IMR-90 (cell line): ENCODE results near the gene RNF4. TPM values are rescaled to one million over a fixed set of nuclear protein-coding genes. Genes with fewer than 3 reads are reported as not detected.

Experiments used
- ATAC-seq: fragments of 200-7000 bp; cut with Tn5 transposase; 2 replicates; pipeline ENCODE4 v1.9.1; 2020; ENCODE audit warnings: low read depth, mild to moderate bottlenecking, moderate library complexity
- BruUV-seq: library from RNA; stranded (reverse); fragments of 400-500 nt; replicated peaks from 2 replicates; lab custom pipeline; 2021; lab: Mats Ljungman, UMichigan
- CTCF ChIA-PET: fragments of 300-600 bp; formaldehyde crosslinking; extraction: SDS; loops from one replicate; lab custom pipeline; 2021; ENCODE audit warnings: antibody characterized with exemption; lab: Yijun Ruan, JAX
- POLR2A ChIA-PET: fragments of 300-600 bp; sonication (Branson Sonifier 250); formaldehyde crosslinking; loops from one replicate; lab custom pipeline; 2022; ENCODE audit warnings: antibody characterized with exemption; ENCODE audit not compliant: unreplicated experiment; lab: Charles Lee
- DNase-seq: peaks from one replicate; pipeline ENCODE4 v3.0.0; 2013
- H2AFZ ChIP-seq: replicated peaks from 2 replicates; pipeline ENCODE3; 2013; ENCODE audit warnings: low read length, mild to moderate bottlenecking; ENCODE audit not compliant: poor library complexity
- H2AK5ac ChIP-seq: 2 replicates; pipeline ENCODE4 v1.6.1; 2013; ENCODE audit warnings: low read depth, low read length, inconsistent platforms
- H2AK9ac ChIP-seq: replicated peaks from 2 replicates; pipeline ENCODE3; 2013; ENCODE audit warnings: mild to moderate bottlenecking, low read depth, low read length, moderate library complexity; ENCODE audit not compliant: poor library complexity
- H2BK120ac ChIP-seq: 2 replicates; pipeline ENCODE4 v1.6.1; 2013; ENCODE audit warnings: low read depth, low read length, inconsistent platforms
- H2BK15ac ChIP-seq: 3 replicates; pipeline ENCODE4 v1.6.1; 2013; ENCODE audit warnings: low read depth, low read length, inconsistent platforms
- H2BK20ac ChIP-seq: 2 replicates; pipeline ENCODE4 v1.6.1; 2013; ENCODE audit warnings: low read depth, mild to moderate bottlenecking, inconsistent platforms, low read length, moderate library complexity
- H2BK5ac ChIP-seq: 2 replicates; pipeline ENCODE4 v1.6.1; 2013; ENCODE audit warnings: mild to moderate bottlenecking, low read depth, low read length, inconsistent platforms; ENCODE audit not compliant: poor library complexity, severe bottlenecking
- H3K14ac ChIP-seq: replicated peaks from 2 replicates; pipeline ENCODE4 v1.6.1; 2013; ENCODE audit warnings: low read depth, low read length, inconsistent platforms
- H3K18ac ChIP-seq: 2 replicates; pipeline ENCODE4 v1.6.1; 2013; ENCODE audit warnings: low read depth, low read length, control low read depth
- H3K23ac ChIP-seq: 2 replicates; pipeline ENCODE4 v1.6.1; 2013; ENCODE audit warnings: low read depth, low read length, inconsistent platforms
- H3K27ac ChIP-seq: 2 replicates; pipeline ENCODE4 v1.5.1; 2013; ENCODE audit warnings: mild to moderate bottlenecking, control low read depth, low read length; ENCODE audit not compliant: insufficient read depth
- H3K27me3 ChIP-seq: 2 replicates; pipeline ENCODE4 v1.6.1; 2013; ENCODE audit warnings: low read length; ENCODE audit not compliant: control insufficient read depth, insufficient read depth
- H3K36me3 ChIP-seq: 2 replicates; pipeline ENCODE4 v1.6.1; 2013; ENCODE audit warnings: low read length, mixed read lengths; ENCODE audit not compliant: control insufficient read depth, insufficient read depth
- H3K4ac ChIP-seq: 2 replicates; pipeline ENCODE4 v1.6.1; 2013; ENCODE audit warnings: low read depth, low read length, inconsistent platforms
- H3K4me1 ChIP-seq: 2 replicates; pipeline ENCODE4 v1.6.1; 2013; ENCODE audit warnings: low read length, mixed read lengths; ENCODE audit not compliant: control insufficient read depth, insufficient read depth
- H3K4me2 ChIP-seq: 2 replicates; pipeline ENCODE4 v1.6.1; 2013; ENCODE audit warnings: low read depth, mild to moderate bottlenecking, control low read depth, low read length, moderate library complexity
- H3K4me3 ChIP-seq: 2 replicates; pipeline ENCODE4 v1.5.1; 2013; ENCODE audit warnings: low read depth, mild to moderate bottlenecking, control low read depth, low read length, moderate library complexity; ENCODE audit not compliant: insufficient read depth
- H3K56ac ChIP-seq: 2 replicates; pipeline ENCODE4 v1.6.1; 2013; ENCODE audit warnings: low read length, inconsistent platforms; ENCODE audit not compliant: insufficient read depth; ENCODE audit errors: extremely low read depth
- H3K79me1 ChIP-seq, 2 experiments: 2 replicates each; pipeline ENCODE4 v1.6.1; 2013; ENCODE audit warnings: low read length in 2 of 2, inconsistent platforms in 1 of 2, low read depth in 1 of 2
- H3K9ac ChIP-seq: 2 replicates; pipeline ENCODE4 v1.6.1; 2013; ENCODE audit warnings: low read depth, low read length, control low read depth
- H3K9me1 ChIP-seq: 2 replicates; pipeline ENCODE4 v1.6.1; 2013; ENCODE audit warnings: low read length, inconsistent platforms; ENCODE audit not compliant: insufficient read depth
- H3K9me3 ChIP-seq: 2 replicates; pipeline ENCODE4 v1.6.1; 2013; ENCODE audit warnings: low read length; ENCODE audit not compliant: control insufficient read depth, insufficient read depth
- H4K20me1 ChIP-seq: 2 replicates; pipeline ENCODE4 v1.6.1; 2013; ENCODE audit warnings: low read length, inconsistent platforms; ENCODE audit not compliant: insufficient read depth
- H4K5ac ChIP-seq: 2 replicates; pipeline ENCODE4 v1.6.1; 2013; ENCODE audit warnings: mild to moderate bottlenecking, low read depth, low read length, control low read depth
- H4K8ac ChIP-seq, 2 experiments: 2 replicates each; pipeline ENCODE4 v1.6.1; 2013; ENCODE audit warnings: low read depth in 2 of 2, low read length in 2 of 2, control low read depth in 1 of 2, inconsistent platforms in 1 of 2
- H4K91ac ChIP-seq: 2 replicates; pipeline ENCODE4 v1.6.1; 2013; ENCODE audit warnings: low read depth, low read length, inconsistent platforms; ENCODE audit not compliant: insufficient read depth
- FOS ChIP-seq: fragments of 150-350 bp; IDR thresholded peaks from 2 replicates; pipeline ENCODE4 v1.6.1; 2016; ENCODE audit warnings: low read depth, low read length
- MXI1 ChIP-seq: IDR thresholded peaks from 2 replicates; pipeline ENCODE4 v1.6.1; 2012; ENCODE audit warnings: low read depth, mild to moderate bottlenecking, low read length, moderate library complexity, borderline replicate concordance
- RFX5 ChIP-seq: IDR thresholded peaks from 2 replicates; pipeline ENCODE4 v1.8.0; 2012; ENCODE audit warnings: low read depth, mild to moderate bottlenecking, low read length, moderate library complexity
- WGBS, 2 experiments: methylation state at CpG; one replicate each; pipeline versions ENCODE4 v1.1.5 to v1.1.7; 2013; ENCODE audit warnings: missing lambda C conversion rate in 2 of 2; ENCODE audit not compliant: insufficient read length in 1 of 2; ENCODE audit errors: extremely low coverage in 2 of 2; 5-methylcytosine and 5-hydroxymethylcytosine counted together
- dilution Hi-C: fragments of 300-500 bp; cut with HindIII; formaldehyde crosslinking; loops from one replicate; pipeline ENCODE4 v1.14.3; 2018; ENCODE audit warnings: low sequenced_read_pairs; ENCODE audit not compliant: unreplicated experiment
- in situ Hi-C: fragments of 300-500 bp; cut with MboI; formaldehyde crosslinking; loops from 3 replicates; pipeline ENCODE4 v1.14.3; 2019; ENCODE audit warnings: low sequenced_read_pairs, inconsistent platforms, mixed read lengths
- intact Hi-C: fragments of 100-400 bp; cut with micrococcal nuclease; formaldehyde crosslinking; loops from 2 replicates; pipeline ENCODE4 v1.10.0; 2022
- polyA plus RNA-seq, 3 experiments: library from polyadenylated mRNA; depleted of rRNA; stranded (reverse); fragments of >200 nt; gene quantifications; 2 replicates each; pipeline ENCODE4 v1.2.3, GENCODE V29; 2012; ENCODE audit warnings: low replicate concordance in 1 of 3
- total RNA-seq: library from RNA; depleted of rRNA; stranded (reverse); fragments of >200 nt; gene quantifications from 2 replicates; pipeline ENCODE4 v1.2.3, GENCODE V29; 2012

RNF4 gene
- total and polyA plus RNA-seq, 2 of the 4 experiments (the other 2 are of a cell fraction): 63.8 to 73.8 TPM

GRCh38 chr4:2507259-2507658, 38.4 kb downstream of the RNF4 start:
- in situ Hi-C loops (no loop called here), dilution Hi-C loops (no loop called here), intact Hi-C loops (no loop called here)
- Histone ChIP-seq H3K27ac (no peak overlapping the region), H2BK120ac (no peak overlapping the region), H3K9me1 (peaks cover 3% of the 10 kb centered on the region; the same call in 1 of the 2 replicates), H3K79me1 (peaks cover 50 to 77% of the 10 kb centered on the region in 2 experiments), H3K4ac (no peak overlapping the region), H3K56ac (no peak overlapping the region), H3K14ac (no peak overlapping the region), H2AK9ac (no peak overlapping the region), H2BK15ac (no peak overlapping the region), H4K20me1 (peaks cover 46% of the 10 kb centered on the region), H3K4me2 (no peak overlapping the region), H4K5ac (no peak overlapping the region), H3K9ac (no peak overlapping the region), H3K9me3 (no peaks in the 10 kb centered on the region), H4K91ac (no peak overlapping the region), H2BK5ac (no peak overlapping the region), H2AFZ (no peak overlapping the region), H3K36me3 (peaks cover 42% of the 10 kb centered on the region), H3K4me1 (no peaks in the 10 kb centered on the region), H4K8ac (no peak overlapping the region), H3K27me3 (no peaks in the 10 kb centered on the region), H3K4me3 (no peak overlapping the region), H3K23ac (no peak overlapping the region), H3K18ac (no peak overlapping the region), H2BK20ac (no peak overlapping the region), H2AK5ac (no peak overlapping the region)
- POLR2A ChIA-PET: no interaction called here
- 86% methylated on average over 1 of the region's 4 CpGs; no CpG with 5 or more reads in 1 of the 2 experiments for WGBS, 2 experiments
- no peak for TF ChIP-seq FOS
- TF ChIP-seq RFX5: no peak
- no peak for TF ChIP-seq MXI1
- no peak for DNase-seq
- no peak for ATAC-seq
- BruUV-seq: no TSS peak
- CTCF ChIA-PET: no interaction called here
